Stimulated activated naive CD8-positive, alpha-beta T cell treated with anti-CD3 and anti-CD28 coated beads, Interleukin-15, Interleukin-2, amounts not matched to agents 100 ng/mL and 50 ng/mL, for 24 hours (primary cell): ENCODE data around the gene MAGOHB.
"Not testable (repeated sequence)": the region's sequence is repeated elsewhere in the genome, so short reads cannot be mapped to it uniquely, and the experiment has no call there.

Source experiments
- H3K27ac Mint-ChIP-seq: one replicate; pipeline ENCODE4 v1.8.0; 2021; ENCODE audit warnings: mild to moderate bottlenecking, mixed read lengths
- H3K27me3 Mint-ChIP-seq: one replicate; pipeline ENCODE4 v1.8.0; 2021; ENCODE audit warnings: mixed read lengths
- H3K36me3 Mint-ChIP-seq: one replicate; pipeline ENCODE4 v1.8.0; 2021; ENCODE audit warnings: low read depth, mixed read lengths
- H3K4me1 Mint-ChIP-seq: one replicate; pipeline ENCODE4 v1.8.0; 2021; ENCODE audit warnings: low read depth, mixed read lengths
- H3K4me3 Mint-ChIP-seq: one replicate; pipeline ENCODE4 v1.8.0; 2021; ENCODE audit warnings: mild to moderate bottlenecking, mixed read lengths
- H3K9me3 Mint-ChIP-seq: one replicate; pipeline ENCODE4 v1.8.0; 2021; ENCODE audit warnings: mixed read lengths

Gene MAGOHB

GRCh38 chr12:10621278-10621677, 7.9 kb upstream of the MAGOHB start:
- no peak overlapping the region for H3K4me3 Mint-ChIP-seq
- no peak overlapping the region for H3K27ac Mint-ChIP-seq
- peaks cover 10% of the 10 kb centered on the region for H3K27me3 Mint-ChIP-seq
- H3K4me1 Mint-ChIP-seq, result no peaks in the 10 kb centered on the region
- H3K9me3 Mint-ChIP-seq, result no peaks in the 10 kb centered on the region
- H3K36me3 Mint-ChIP-seq, result no peaks in the 10 kb centered on the region

- Mint-ChIP-seq H3K27me3 (peaks cover 10% of the 10 kb centered on the region), H3K36me3 (no peaks in the 10 kb centered on the region), H3K4me1 (peaks cover 1% of the 10 kb centered on the region), H3K9me3 (no peaks in the 10 kb centered on the region), H3K4me3 (no peak overlapping the region), H3K27ac (no peak overlapping the region)
Observed at GRCh38 chr12:10620078-10620779, 6.8 kb upstream of the MAGOHB start.

GRCh38 chr12:10618338-10618987, 5.1 kb upstream of the MAGOHB start:
- Mint-ChIP-seq H3K36me3 (peaks cover under 1% of the 10 kb centered on the region), H3K4me3 (no peak overlapping the region), H3K4me1 (peaks cover 10% of the 10 kb centered on the region), H3K27ac (no peak overlapping the region), H3K27me3 (peaks cover 10% of the 10 kb centered on the region), H3K9me3 (no peaks in the 10 kb centered on the region)

- no peak overlapping the region for H3K4me3 Mint-ChIP-seq
- H3K36me3 Mint-ChIP-seq, result peaks cover 6% of the 10 kb centered on the region
- H3K9me3 Mint-ChIP-seq, result no peaks in the 10 kb centered on the region
- peaks cover 10% of the 10 kb centered on the region for H3K27me3 Mint-ChIP-seq
- H3K27ac Mint-ChIP-seq, result no peak overlapping the region
- peaks cover 15% of the 10 kb centered on the region for H3K4me1 Mint-ChIP-seq
Observed at GRCh38 chr12:10617863-10618262, 4.5 kb upstream of the MAGOHB start.

- H3K9me3 Mint-ChIP-seq, result no peaks in the 10 kb centered on the region
- peaks cover 25% of the 10 kb centered on the region for H3K36me3 Mint-ChIP-seq
- H3K27ac Mint-ChIP-seq, result no peak overlapping the region
- H3K4me1 Mint-ChIP-seq, result peaks cover 37% of the 10 kb centered on the region
- peak overlapping the region; percentile 30 for H3K4me3 Mint-ChIP-seq
- peaks cover 10% of the 10 kb centered on the region for H3K27me3 Mint-ChIP-seq
Observed at GRCh38 chr12:10615532-10615931, 2.1 kb upstream of the MAGOHB start.

DNA sequence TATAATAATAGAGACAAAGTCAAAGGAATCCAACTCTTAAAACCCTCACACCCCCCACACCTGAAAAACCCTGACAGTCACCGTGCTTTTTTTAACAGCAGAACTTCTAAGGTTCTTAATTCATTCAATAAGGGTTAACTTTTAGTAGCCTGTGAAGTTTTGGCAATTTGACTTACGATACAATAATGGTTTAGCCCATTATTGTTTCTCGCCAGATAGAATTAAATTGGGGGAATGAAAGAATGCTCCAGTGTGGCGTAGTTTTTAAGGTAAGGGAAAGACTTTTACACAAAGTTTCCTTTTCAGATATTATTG, 604 bp upstream of the MAGOHB start:
- Mint-ChIP-seq H3K4me3 (peak overlapping the region; percentile 98), H3K4me1 (peaks cover 42% of the 10 kb centered on the region), H3K36me3 (peaks cover 40% of the 10 kb centered on the region), H3K27me3 (no peaks in the 10 kb centered on the region), H3K27ac (peak overlapping the region; percentile 99), H3K9me3 (no peaks in the 10 kb centered on the region)

DNA sequence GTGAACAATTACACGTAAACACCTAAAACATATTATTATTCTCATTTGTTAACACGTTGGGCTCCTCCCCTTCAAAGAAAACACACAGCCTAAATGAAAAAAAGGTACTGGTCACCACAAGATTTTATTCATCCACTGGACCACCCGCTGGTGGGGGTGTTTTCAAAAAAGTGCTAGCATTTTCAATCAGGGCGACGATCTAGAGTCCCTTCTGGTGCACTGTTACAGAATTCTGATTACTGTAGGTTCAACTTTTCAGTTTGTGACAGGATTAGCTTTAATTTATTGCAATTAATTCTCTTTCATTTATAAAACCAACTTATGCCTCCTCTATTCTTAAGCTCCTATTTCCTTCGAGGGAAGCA, 443 bp downstream of the MAGOHB start:
- peaks cover 50% of the 10 kb centered on the region for H3K36me3 Mint-ChIP-seq
- H3K4me3 Mint-ChIP-seq, result peak overlapping the region; percentile 98
- H3K27ac Mint-ChIP-seq, result peak overlapping the region; percentile 99
- no peaks in the 10 kb centered on the region for H3K27me3 Mint-ChIP-seq
- H3K9me3 Mint-ChIP-seq, result no peaks in the 10 kb centered on the region
- peaks cover 42% of the 10 kb centered on the region for H3K4me1 Mint-ChIP-seq

- no peaks in the 10 kb centered on the region for H3K27me3 Mint-ChIP-seq
- H3K4me1 Mint-ChIP-seq, result peaks cover 42% of the 10 kb centered on the region
- H3K27ac Mint-ChIP-seq, result peak overlapping the region; percentile 99
- peaks cover 59% of the 10 kb centered on the region for H3K36me3 Mint-ChIP-seq
- no peaks in the 10 kb centered on the region for H3K9me3 Mint-ChIP-seq
- H3K4me3 Mint-ChIP-seq, result peak overlapping the region; percentile 98
Observed at GRCh38 chr12:10612110-10612509, 1.3 kb downstream of the MAGOHB start.

DNA sequence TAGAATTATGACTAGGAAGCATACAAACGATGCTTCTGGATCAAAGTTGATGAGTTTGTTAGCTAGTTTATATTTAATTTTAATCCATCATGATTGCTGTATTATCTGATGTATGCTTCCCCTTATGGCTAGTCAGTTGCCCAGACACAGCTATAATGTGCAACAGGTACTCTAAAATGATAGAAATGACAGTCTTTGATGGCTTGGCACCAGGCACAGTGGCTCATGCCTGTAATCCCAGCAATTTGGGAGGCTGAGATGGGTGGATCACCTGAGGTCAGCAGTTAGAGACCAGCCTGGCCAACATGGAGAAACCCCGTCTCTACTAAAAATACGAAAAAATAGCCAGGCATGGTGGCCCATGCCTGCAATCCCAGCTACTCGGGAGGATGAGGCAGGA, 2.2 kb downstream of the MAGOHB start:
- peaks cover 64% of the 10 kb centered on the region for H3K36me3 Mint-ChIP-seq

GRCh38 chr12:10610188-10610587, 3.2 kb downstream of the MAGOHB start:
- H3K36me3 Mint-ChIP-seq, result peaks cover 72% of the 10 kb centered on the region
- peaks cover 40% of the 10 kb centered on the region for H3K4me1 Mint-ChIP-seq
- no peak overlapping the region for H3K4me3 Mint-ChIP-seq
- H3K27ac Mint-ChIP-seq, result no peak overlapping the region
- no peaks in the 10 kb centered on the region for H3K9me3 Mint-ChIP-seq
- H3K27me3 Mint-ChIP-seq, result no peaks in the 10 kb centered on the region

More for the DNA sequence above, 2.2 kb downstream of the MAGOHB start:
- not testable (repeated sequence) for H3K27me3 Mint-ChIP-seq, H3K27ac Mint-ChIP-seq, H3K9me3 Mint-ChIP-seq
- peaks cover 42% of the 10 kb centered on the region for H3K4me1 Mint-ChIP-seq
- H3K4me3 Mint-ChIP-seq, result peak overlapping the region; percentile 98

DNA sequence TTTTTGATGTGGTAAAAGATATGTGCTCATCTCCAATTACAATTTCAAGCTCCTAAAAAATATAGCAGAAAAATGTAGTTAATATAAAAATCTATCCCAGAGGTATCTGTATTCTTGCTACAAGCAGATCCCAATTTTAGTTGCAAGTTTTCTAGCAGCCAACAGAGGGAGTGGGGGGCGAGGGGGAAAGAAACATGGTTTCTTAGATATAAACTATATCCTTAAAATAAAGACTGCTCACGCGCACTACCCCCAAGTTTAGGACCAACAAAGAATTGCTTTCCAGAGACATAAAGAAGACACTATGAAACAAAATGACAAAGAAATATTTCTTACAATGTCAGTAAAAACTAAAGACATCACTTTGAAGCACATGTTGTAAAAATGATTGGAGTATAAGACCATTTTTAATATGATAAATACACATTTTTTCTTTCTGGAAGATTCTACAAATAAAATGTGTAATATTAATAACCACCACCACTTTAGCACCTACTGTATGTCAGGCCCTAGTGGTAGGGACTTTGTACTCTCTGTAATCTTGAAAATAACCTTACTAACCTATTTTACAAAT, 5.4 kb downstream of the MAGOHB start:
- Mint-ChIP-seq H3K9me3 (no peaks in the 10 kb centered on the region), H3K4me1 (peaks cover 37% of the 10 kb centered on the region), H3K27me3 (no peaks in the 10 kb centered on the region), H3K4me3 (no peak overlapping the region), H3K36me3 (peaks cover 86% of the 10 kb centered on the region), H3K27ac (no peak overlapping the region)

DNA sequence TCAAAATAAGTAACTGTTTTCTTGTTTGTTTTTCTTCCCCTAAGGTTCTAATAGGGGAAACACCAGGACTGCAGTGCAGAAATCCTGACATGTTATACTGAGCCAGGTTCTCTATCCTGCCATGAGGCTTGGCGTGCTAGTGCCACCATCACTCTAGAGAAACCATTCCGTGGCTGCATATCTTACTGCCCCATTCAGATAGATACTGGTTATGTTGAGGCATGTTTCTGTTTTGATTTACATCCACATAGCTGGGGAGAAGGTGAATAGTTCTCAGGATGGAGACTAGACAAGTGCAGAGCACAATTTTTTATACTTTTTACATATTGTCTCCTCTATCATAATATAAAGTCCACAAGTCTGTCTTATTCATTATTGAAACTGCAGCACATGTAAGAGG, 11.5 kb downstream of the MAGOHB start:
- Mint-ChIP-seq H3K27ac (no peak overlapping the region), H3K27me3 (no peaks in the 10 kb centered on the region), H3K9me3 (no peaks in the 10 kb centered on the region), H3K4me3 (no peak overlapping the region), H3K4me1 (peaks cover 17% of the 10 kb centered on the region), H3K36me3 (peaks cover 58% of the 10 kb centered on the region)

DNA sequence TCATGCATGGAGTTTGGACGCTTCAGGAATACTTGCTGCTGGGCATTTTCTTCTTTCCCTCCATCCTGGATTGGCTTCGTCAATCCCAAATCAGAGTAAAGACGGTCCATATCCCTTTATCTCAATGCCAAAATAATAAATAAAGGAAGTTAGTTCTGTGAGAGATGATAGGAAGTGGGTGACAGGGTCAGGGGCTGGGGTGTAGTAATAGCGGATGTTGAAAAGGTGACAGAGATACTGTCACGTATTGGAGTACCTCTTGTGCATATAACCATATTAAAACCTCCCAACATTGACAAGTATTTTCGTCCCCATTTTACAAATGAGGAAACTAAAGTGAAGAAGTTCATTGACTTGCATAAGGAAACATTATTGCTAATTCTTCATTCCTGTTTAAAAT, 12.4 kb downstream of the MAGOHB start:
- Mint-ChIP-seq H3K36me3 (peaks cover 62% of the 10 kb centered on the region), H3K4me3 (no peak overlapping the region), H3K9me3 (no peaks in the 10 kb centered on the region), H3K27ac (no peak overlapping the region), H3K4me1 (peaks cover 17% of the 10 kb centered on the region), H3K27me3 (no peaks in the 10 kb centered on the region)

DNA sequence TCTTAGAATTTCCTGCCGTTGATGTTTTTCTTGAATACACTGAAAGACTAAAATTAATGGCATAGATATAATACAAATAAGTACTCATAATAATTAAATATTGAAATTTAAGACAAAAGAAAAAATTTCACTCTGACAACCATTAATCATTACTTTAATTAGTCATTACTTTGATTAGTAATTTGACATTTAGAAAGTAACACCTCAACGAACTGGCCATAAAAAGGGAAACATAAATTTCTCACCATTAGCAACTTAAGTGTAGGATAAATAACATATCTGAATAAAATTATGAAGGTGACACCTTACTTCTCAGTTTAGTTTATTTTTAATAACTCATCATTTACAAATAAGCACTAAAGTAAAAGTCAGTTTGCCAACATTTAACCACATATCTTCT, 17.5 kb downstream of the MAGOHB start:
- Mint-ChIP-seq H3K27ac (no peak overlapping the region), H3K4me3 (no peak overlapping the region), H3K36me3 (peaks cover 61% of the 10 kb centered on the region), H3K4me1 (no peaks in the 10 kb centered on the region), H3K27me3 (no peaks in the 10 kb centered on the region), H3K9me3 (no peaks in the 10 kb centered on the region)

GRCh38 chr12:10590966-10591365, 22.4 kb downstream of the MAGOHB start:
- Mint-ChIP-seq H3K9me3 (no peaks in the 10 kb centered on the region), H3K27me3 (no peaks in the 10 kb centered on the region), H3K27ac (no peak overlapping the region), H3K36me3 (peaks cover 66% of the 10 kb centered on the region), H3K4me3 (no peak overlapping the region), H3K4me1 (no peaks in the 10 kb centered on the region)

DNA sequence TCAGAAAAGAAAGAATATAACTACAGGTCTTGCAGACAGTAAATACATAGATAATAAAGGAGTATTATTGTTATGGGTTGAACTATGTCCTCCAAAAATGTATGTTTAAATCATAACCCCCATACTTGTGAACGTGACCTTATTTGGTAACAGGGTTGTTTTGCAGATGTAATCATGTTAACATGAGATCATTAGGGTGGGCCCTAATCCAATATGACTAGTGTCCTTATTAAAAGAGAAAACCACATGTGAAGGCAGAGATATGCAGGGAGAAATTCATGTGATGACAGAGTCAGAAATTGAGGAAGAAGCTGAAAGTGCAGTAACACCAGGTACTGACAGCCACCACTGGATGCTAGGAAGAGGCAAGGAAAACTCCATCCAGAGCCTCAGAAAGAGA, 29.0 kb downstream of the MAGOHB start:
- H3K4me1 Mint-ChIP-seq, result no peaks in the 10 kb centered on the region
- no peaks in the 10 kb centered on the region for H3K27me3 Mint-ChIP-seq
- H3K36me3 Mint-ChIP-seq, result peaks cover 65% of the 10 kb centered on the region
- no peak overlapping the region for H3K27ac Mint-ChIP-seq
- no peak overlapping the region for H3K4me3 Mint-ChIP-seq
- H3K9me3 Mint-ChIP-seq, result no peaks in the 10 kb centered on the region
